ENCODE measurements around the gene SUGCT.

SUGCT gene

DNA sequence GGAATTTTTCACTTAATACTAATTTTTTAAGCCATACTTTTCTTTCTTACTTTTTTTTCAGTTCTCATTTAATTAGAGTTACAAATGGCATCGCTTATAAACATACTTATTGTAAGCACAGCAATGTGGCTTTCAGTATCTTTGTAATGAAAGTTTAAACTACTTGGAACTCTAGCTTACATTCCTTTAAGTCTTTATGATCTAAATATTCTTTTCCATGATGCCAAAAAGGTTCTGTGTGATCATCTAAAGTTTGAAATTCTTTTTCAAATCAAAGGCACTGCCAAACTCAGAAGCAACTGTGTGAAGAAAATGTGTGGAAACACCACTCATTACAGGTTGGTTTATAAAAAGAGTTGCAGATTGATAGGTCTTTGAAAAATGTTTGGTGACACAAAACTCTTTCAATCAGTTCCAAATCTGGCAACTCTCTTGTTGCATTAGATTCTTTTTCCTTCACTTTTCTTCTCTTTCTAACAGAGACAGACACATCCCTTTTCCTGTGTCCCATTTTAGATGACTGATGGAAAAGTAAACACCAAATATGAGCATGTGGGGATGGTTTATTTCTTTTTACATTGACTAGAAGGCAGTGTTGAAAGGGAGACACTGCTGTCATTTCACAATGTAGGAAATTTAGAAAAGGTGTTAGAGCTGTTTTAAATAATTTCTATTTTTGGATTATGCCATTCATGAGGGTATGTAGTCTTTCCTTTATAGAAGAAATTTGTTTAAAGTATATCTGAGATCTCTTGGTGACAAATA is 392.3 kb downstream of the SUGCT start:
- no peak for DNase-seq (ENCODE audit: low read depth in 2 of 2)

DNA sequence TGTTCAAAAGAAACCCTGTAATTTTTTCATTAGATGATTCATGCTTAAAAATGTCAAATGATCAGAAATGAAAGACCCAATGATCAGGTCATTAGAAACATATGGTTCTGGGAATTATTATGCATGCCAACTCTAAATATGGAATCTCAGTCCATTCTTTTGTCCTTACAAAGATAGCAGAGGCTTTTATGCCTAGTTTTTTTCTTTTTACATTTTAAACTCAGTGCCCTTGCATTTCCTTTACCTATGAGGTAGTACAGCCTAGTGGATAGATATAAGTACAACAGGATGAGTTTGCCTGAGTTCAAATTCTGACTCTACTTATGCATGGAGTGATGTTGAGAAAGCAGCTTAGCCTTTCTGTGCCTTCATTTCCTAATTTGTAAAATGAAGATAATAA is 392.9 kb downstream of the SUGCT start:
- no peak for DNase-seq (ENCODE audit: low read depth in 2 of 2)

DNA sequence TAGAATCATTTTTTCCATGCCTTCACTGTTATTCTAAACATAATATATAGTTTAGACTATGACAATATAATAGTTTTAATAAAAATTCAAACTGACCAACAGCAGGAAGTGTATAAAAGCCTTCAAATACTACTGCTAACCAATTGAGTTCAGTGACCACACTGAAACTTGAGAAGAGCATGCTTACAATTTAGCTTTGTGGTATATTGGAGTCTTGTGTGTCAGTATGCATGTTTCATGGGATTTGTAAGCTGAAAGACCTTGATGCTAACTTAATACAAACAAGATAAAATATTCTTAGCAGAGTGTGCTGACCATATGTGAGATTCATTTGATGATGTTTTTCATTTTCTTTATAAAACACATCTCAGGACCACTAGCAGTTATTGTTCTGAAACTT is 395.5 kb downstream of the SUGCT start:
- DNase-seq (ENCODE audit: low read depth in 2 of 2), result no peak

DNA sequence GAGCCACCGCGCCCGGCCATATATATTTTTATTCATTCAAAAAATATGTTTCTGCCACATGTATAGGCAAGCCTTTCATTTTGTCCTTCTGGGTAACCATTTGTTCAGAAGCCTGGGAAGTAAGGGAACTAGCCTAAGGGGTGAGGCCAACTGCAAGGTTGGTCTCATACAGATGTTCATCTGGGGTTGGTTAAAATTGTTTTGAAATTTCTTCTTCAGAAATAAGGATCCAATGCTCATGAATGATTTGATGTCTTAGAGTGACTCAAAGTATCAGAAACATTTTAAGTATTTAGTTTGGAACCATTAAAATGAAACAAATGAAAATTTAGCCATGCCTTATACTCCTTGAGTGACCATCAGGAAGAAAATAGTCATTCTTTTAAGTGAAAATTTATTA is 397.2 kb downstream of the SUGCT start:
- no peak for DNase-seq (ENCODE audit: low read depth in 2 of 2)

DNA sequence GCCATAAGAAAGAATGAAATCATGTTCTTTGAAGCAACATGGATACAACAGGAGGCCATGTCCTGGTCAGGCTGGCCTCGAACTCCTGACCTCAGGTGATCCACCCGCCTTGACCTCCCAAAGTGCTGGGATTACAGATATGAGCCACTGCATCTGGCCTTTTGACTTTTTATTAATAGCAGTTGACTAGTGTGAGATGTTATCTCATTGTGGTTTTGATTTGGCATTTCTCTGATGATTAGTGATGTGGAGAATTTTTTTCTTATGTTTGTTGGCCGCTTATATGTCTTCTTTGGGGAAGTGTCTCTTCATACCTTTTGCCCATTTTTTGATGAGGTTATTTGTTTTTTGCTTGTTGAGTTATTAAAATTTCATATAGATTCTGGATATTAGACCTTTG is 400.9 kb downstream of the SUGCT start:
- DNase-seq (ENCODE audit: low read depth in 2 of 2), result no peak

DNA sequence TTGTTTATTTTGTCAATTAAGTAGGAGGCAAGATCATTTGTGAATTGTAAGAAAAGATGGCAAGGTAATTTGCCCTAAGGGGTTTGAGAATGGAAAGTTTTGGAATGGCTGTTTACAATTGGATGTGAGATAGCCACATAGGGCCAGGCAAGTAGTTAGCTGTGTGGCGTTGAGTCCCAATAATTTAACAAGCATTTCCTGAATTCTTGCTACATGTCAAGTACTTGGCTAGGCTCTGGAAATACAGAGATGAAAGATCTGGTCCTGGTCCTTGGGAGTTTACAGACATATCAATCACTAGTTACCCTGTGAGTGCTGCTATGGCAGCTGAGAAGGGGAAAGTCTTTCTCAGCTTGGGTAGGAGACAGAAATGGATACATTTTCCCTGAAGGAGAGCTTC is 401.6 kb downstream of the SUGCT start:
- DNase-seq (ENCODE audit: low read depth in 2 of 2), result no peak

DNA sequence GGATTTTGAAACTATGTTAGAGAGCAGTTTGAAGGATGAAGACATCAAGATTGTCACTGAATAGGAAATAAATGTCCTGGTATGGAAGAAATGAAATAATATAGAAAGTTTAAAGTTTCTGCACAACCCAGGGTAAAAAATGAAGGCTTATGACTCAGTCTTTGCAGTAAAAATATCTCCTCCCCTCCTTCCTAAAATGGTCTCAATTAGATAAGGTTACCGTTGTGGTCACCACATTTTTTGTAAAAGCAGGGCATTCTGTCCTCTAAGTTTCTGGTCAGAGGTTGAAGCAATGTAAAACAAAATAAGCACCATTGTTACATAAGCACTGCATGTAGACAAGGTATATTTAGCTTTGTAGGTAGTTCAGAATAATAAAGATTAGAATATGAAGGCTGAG is 403.5 kb downstream of the SUGCT start:
- no peak for DNase-seq (ENCODE audit: low read depth in 2 of 2)

DNA sequence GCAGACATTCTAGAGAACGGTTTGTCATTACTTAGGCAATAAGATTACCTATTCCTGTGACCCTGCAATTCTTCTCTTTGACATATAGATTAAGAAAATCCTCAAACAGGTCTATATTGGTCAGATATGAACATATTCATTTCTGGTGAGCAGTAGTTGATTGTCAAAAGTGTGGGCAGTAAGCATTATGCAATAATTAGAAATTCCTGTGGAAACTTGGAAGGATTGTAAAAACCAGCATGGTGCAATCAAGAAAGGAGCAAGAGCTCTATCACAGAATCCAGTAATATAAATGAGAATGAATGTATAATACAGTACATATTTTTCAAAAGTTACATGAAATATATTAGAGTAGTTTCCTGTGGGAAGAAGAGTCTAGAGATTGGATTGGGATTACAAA is 406.5 kb downstream of the SUGCT start:
- DNase-seq (ENCODE audit: low read depth in 2 of 2), result no peak

DNA sequence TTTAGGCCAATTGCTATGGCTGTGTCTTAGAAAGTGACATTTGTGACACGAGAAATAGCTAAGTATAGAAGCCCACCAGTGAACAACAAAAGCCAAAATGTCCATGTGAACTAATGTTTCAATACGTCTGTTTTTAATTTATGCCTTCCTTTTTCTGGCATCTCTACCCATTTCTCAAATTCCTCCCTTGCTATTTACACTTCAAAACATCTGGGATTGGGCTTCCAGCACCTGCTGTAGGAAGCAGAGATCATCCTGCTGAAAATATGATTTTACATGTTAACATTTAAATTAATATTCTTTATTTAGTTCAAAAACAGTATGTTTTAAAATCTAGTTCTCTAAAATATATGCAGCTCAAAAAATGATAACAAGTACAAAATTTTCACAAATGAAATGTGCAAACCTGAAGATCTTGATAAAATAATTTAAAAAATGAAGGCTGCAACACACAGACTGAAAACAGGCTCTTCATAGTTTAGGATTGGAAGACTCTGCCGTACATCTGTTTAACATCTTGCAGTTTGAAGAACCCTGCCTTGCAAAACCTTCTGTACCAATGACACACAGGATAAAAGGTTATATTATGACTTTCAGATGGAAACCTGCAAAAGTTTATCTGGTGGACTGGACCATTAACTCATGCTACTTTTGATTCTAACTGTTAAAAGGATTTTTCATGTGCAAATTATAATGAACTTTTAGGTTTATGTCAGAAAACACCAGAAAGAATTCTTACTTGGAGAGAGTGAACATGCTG is 408.4 kb downstream of the SUGCT start:
- DNase-seq (ENCODE audit: low read depth in 2 of 2), result no peak

DNA sequence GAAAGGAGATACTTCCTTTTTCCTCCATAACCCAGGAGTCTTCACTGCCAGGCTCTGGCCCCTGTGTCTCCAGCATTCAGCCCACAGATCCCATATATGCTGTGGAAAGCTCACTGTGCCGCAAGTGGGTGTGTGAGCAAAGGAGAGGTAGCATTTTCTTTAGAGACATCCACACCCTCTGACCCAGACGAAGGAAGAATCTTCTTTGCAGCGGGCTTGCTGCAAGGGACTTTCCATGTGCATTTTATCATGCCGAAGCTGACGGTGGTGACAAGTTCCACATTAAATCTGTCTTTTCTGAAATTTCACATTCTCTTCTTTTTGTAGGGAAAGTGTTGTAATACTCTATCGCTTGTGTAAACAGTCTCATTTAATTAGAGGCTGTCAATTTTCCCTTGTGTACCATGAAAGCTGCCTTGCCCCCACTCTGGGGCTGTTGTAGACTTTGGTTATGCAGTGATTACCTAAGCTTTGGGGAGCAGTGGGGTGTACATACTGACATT is 409.5 kb downstream of the SUGCT start:
- no peak for DNase-seq (ENCODE audit: low read depth in 2 of 2)

DNA sequence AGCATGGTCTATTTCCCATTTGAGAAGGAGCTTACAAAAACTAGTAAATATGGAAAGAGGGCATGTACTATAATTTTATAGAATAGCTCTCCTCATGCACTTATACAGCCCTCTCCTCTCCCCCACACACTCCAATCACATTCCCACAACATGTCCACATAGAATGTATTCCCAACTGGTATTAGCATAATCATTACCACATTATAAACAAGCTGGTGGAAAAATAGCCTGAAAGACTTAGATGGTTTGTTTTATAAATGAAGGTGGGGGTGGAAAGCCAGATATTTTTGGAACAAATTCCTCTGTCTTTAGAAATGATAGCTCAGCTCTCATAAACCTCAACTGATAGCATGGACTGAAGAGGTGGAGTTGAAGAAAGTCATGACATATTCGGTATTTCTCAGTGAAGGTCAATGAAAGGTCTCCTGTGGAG is 410.1 kb downstream of the SUGCT start:
- no peak for DNase-seq (ENCODE audit: low read depth in 2 of 2)

DNA sequence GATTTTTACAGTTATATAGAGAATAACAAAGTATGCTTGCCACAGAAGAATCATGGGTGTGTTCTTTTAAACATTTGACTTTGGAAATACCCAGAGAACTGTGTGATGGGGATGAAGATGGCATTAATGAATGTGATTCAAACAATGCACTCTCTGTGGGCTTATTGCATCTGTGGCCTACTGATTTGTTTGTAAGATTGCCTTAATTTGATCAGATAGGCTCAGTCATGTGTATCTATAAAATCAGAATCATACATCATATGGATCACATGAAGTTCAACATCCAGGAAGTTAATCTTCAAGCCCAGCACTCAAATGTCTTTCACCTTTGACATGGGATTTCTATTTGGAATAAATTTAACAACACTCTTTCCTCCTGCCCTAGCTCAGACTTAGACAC is 410.9 kb downstream of the SUGCT start:
- DNase-seq (ENCODE audit: low read depth in 2 of 2), result no peak

DNA sequence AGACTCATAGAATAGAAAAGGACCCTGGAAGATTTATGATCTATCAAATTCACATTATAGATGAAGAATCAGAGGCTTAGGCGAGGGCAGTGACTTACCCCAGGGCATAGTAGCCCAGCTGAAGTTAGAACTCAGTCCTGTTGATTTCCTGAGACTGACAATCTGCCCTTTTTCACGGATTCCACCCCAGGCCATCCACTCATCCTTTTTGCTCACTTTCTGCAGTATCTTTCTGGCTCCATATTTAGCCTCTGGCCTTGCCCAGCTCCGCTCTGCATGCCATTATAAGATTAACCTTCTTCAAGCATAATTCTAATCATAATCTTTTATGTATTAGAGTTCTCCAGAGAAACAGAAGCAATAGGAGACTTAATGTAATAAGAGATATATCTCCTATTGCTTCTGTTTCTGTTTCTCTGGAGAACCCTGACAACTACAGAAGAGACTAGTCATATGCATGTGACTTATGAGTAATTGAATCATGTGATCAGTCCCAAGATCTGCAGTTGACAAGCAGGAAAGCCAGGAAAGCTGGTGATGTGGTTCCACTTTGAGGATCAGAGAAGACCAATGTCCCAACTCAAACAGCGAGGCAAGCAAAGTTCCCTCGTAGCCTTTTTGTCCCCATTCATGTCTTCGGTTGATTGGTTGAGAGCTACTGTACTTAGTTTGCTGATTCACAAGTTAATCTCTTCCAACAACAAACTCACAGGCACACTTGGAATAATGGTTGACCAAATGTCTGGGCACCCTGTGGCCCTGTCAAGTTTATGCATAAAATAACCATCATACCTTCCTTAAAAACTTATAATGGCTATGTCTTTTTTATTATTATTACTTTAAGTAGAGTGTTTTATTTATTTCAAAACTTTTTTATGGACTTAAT is 412.1 kb downstream of the SUGCT start:
- DNase-seq (ENCODE audit: low read depth in 2 of 2), result no peak

DNA sequence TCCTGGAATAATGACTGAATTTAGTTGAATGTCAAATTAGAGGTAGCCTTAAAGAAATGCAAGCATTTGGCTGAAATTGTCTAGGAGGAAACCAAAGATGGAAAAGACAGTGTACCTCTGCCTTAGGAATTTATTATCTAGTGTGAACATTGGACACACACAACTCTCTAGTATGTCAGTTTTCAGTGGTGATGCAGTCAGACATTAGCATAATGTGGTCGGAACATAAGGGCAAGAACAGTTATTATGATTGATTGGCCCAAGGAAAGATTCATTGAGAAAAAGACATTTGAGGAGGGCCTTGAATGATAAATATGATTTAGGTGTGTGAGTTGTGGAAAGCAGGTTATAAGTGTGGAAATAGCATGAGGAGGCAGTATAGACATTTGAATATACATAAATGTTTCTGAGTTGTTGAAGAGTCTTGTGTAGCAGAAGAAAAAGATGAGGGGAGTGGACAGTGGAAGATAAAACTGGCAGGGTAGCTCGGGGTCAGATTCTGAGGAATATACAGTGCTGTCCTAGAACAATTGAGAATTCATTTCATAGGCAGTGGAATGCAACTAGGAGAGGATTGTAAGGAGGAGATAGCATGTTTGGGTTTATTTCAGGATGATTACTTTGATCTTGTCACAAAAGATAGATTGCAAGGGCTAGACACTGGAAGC is 414.7 kb downstream of the SUGCT start:
- DNase-seq (ENCODE audit: low read depth in 2 of 2), result no peak

DNA sequence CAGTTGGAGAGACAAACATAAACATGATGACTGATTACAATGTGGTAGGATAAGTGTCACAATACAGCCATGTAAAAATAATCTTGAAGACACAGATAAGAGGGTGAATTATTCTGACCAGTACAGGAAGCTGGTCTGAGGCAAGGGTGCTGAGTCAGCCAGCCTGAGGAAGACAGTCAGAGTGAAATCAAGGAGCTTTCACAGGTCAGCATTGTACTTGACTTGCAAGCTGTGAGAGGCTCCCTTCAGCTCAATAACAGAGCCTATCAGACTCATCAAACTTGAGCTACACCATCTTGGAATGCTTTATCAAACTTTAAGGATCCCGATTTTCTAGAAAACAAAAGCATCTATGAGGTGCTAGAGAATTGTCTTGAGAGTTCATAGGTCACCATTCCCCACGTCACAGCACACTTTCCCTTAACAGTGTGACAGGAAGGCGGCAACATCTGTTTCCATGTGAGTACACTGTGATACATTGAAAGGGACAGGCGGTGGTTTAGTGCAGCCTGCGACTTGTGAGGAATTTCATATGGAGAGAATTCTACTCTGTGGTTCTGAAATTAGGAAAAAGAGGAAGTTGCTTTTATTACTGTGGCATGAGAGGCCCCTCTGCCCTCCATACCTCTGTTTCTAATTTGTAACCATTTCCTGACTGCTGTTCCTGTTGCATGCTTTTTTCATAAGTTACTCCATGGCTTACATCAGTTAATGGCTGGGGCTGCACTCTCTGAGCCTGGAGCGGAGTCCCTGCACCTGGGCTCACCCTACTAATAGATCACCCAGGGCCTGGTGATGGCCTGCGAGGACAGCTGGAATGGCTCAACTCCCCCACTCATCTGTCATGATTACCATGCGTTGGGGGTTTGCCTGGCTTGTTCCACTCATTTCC is 417.1 kb downstream of the SUGCT start:
- DNase-seq (ENCODE audit: low read depth in 2 of 2), result no peak

DNA sequence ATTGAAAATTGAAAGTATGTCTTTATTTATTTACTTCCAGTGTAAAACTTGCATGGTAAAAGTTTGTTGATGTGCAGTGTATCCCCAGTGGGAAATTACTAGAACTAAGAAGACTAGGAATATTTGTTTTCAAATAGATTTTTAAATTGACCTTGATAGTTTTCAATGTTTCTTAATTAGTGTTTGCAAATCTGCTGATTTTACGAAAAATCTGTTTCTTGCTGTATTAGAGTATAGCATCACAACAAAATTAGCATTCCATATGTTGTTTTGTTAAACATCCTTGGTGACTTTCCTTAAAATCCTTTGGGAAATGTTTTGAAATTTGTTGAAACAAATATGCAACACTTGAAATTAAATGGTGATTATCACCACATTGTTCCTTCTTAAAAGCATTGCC is 425.9 kb downstream of the SUGCT start:
- no peak for DNase-seq (ENCODE audit: low read depth in 2 of 2)

DNA sequence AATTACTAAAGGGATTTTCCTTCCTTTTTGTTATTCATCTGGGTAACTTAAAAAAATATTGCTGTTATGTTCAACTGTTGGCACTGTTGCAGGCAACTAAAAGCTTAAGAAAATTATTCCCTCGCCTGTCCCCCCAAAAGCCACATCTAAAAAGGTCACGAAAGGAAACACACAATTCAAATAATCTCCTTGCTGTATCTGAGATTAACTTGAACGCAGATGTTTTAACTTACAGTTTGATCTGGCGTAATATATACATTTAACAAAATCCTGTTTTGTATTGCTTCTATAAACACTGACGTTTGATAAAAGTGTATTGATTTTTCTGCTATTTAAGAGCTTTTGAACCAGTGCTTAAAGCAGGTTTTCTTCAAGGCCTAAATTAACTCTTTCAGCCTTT is 432.1 kb downstream of the SUGCT start:
- DNase-seq (ENCODE audit: low read depth in 2 of 2), result no peak

DNA sequence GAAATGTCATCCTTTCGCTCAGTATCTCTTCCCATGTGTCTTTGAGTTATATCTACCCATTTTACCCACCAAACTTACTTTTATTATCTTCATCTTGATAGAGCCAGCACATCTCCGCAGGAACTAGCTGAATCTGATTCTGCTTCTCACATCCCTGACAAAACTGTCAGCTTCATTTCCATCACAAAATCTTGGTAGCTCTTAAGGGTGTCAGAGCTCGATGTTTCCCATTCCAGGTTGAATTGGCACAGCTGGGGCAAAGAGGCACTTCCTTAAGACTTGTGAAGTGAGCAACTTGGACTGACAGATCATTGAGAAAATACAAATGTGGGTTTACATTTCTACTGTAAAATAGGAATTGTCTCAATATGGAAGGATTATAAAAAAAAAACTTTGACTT is 434.5 kb downstream of the SUGCT start:
- no peak for DNase-seq (ENCODE audit: low read depth in 2 of 2)

DNA sequence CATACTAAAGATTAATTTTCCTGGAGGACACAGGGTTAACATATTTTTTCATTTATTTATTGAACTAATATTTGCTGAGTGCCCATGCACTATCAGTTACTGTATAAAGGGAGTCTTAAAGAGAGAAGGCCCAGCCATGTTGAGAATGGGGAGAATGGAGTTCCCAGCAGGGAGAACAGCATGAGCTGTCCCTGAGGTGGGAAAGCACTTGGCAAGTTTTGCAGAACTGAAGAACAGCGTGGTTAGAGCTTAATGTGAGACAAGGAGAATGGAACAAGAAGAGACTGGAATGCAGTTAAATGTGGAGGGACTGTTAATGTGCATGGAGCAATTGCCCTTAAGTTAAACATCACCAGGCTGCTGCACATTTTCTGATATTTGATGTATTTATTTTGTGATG is 435.4 kb downstream of the SUGCT start:
- DNase-seq (ENCODE audit: low read depth in 2 of 2), result no peak

DNA sequence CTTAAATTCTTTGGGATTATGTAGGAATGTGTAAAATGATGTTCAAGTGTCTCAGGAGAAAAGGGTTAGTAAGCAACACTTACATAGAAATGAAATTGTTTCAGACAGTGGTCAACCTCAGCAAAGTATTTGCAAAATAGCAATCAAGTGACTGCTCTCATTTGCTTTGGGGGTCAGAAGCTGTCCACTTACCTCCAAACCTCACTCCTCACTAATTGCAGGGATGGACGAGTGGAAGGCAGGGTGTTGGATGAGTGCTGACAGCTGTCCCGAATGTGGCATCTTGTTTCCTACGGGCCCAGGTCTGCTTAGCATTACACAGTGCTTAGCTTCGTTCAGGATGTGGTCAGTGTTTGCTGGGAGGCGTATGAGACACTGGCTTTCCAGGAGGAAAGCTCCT is 437.0 kb downstream of the SUGCT start:
- DNase-seq (ENCODE audit: low read depth in 2 of 2), result no peak
